Peyer's patch (tissue), 4 donors: ENCODE measurements around the gene TPSG1.
"Not testable (repeated sequence)": the region's sequence is repeated elsewhere in the genome, so short reads cannot be mapped to it uniquely, and the experiment has no call there.

Experiments
- CTCF ChIP-seq, 6 experiments: fragments of 450-650 bp in 4 of 6; fragments of 200-600 bp in 2 of 6; sonication (generic) in 1 of 6; IDR thresholded peaks; one replicate each; pipeline ENCODE4 v1.5.1; 2017 to 2019; ENCODE audit warnings: antibody characterized with exemption in 6 of 6, mild to moderate bottlenecking in 3 of 6, moderate library complexity in 1 of 6
- POLR2A ChIP-seq, 2 donors: fragments of 450-650 bp; IDR thresholded peaks; one replicate each; pipeline ENCODE4 v1.5.1; 2017; ENCODE audit warnings: antibody characterized with exemption in 2 of 2, mild to moderate bottlenecking in 2 of 2, moderate library complexity in 2 of 2

- TF ChIP-seq POLR2A, CTCF (IDR thresholded peaks at IDR 0.05): not testable (repeated sequence)
Observed at GRCh38 chr16:1254821-1255220, 29.8 kb upstream of the TPSG1 start.
